AG20443 (cell line): ENCODE results near the gene BTG2.

Experiments used
- DNase-seq: peaks from one replicate; pipeline ENCODE4 v3.0.0; 2012; ENCODE audit warnings: low spot score, mixed read lengths

BTG2 gene

DNA sequence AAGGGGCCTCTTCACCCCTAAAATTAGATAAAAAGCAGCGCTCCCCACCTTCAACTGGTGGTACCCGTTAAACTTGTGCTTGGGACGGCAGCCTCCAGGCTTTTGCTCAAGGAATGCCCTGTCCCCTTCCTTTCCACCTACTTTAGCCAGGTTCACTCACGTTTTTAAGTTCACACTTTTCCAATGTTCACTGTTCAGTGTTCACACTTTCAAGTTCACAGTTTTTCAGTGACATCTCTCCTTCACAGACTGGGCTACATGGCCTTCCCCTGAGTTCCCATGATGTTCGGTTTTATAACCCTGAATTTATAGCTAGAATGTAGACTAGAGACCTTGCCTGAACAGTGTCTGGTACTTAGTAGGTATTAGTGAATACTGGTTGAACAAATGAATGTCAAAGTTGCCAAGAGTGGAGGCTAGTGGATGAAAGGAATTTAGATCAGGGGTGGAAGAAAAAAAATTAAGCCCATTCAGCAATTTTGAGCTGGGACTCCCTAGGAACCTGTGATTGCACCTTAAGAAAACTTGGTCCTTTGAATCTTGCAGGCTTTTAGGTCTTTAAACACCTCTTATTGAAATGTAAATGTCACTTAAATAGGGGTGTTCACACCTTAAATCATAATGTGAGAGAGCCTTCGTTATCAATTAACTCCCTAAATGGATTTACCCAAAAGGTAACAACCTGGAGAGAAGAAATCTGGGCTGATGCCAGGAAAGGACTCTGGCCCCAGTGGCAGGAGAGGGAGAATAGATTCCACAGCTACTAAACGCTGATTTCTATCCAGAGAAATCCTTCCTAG, 12.3 kb downstream of the BTG2 start:
- DNase-seq, result no peak

DNA sequence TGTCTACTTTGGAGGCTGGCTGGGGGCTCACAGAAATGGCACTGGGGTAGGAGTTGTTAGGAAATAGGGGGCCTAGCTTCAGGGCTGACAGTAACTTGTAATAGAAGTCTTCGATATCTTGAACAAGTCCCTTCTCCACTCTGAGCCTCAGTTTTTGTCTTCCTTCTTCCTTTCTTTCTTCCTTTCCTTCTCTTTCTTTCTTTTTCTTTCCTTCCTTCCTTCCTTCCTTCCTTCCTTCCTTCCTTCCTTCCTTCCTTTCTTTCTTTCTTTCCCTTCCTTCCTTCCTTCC, 12.9 kb downstream of the BTG2 start:
- no peak for DNase-seq

GRCh38 chr1:203320591-203321272, 15.4 kb downstream of the BTG2 start:
- DNase-seq, result peak; percentile 38

- no peak for DNase-seq
These were observed 16.1 kb downstream of the BTG2 start for GRCh38 chr1:203321273-203322052.

DNA sequence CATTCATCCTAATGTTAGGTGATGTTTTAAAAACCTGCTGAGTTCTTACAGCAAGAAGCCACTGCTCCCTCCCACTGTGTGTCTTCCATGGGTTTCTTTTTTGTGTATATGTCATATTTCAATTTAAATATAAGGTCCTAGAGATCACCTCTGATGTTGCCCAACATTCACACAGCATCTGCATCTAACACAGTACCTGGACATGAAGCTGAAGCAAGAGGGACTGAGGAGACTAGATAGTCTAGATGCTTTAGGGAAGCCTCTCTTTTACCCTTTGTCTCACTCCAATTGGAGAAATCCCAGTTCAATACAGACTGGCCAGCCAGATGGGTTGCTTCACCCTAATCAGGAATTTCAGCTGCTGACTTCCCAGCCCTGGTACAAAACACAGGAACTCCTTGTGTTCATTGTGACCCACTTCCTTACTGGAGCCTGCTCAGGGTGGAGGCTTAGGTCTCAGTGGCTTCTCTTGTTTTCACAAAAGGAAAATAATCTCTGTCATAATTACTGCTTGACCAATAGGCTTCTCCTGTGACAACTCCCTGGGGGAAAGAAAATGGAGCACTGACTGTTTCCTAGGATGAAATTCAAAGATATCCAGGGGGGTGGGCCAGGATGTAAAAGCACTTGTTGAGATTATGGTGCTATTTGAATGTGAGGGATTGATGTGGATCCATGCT, 17.3 kb downstream of the BTG2 start:
- no peak for DNase-seq

- no peak for DNase-seq
These were observed 18.3 kb downstream of the BTG2 start for GRCh38 chr1:203323587-203323986.

GRCh38 chr1:203324105-203325025, 19.0 kb downstream of the BTG2 start:
- no peak for DNase-seq

- DNase-seq, result no peak
These were observed 19.7 kb downstream of the BTG2 start for GRCh38 chr1:203325026-203325417.

DNA sequence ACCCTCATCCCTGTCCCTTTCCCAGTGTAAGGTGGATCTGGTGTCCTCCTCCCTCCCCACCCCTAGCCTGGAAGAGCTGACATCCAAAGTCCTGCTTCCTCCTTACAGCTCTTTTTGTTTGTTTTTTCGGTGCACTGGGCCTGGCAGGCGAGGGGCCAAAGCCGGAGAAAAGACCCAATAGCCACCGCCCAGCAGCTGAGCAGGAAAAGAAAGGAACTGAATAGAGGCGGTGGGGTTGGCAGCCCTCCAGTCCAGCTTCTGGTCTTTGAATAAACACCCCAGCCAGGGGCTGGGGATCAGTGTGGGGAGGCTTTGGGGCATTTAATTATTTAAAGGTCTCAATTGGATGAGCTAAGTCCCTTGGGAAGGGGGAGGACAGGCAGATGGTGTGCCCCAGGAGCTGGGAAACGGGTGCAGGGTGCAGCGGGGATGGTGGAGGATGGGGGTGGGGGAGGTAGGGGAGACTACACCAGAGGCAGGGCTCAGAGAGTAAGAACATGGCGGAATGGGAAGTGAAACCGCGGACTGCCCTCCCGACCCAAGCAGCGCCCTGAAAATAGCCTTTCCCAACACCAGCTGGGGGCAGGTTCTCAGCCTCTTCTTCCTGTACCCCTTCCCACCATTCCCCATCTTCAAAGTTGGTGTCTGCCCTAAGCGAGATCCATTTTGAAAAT, 20.2 kb downstream of the BTG2 start:
- no peak for DNase-seq

DNA sequence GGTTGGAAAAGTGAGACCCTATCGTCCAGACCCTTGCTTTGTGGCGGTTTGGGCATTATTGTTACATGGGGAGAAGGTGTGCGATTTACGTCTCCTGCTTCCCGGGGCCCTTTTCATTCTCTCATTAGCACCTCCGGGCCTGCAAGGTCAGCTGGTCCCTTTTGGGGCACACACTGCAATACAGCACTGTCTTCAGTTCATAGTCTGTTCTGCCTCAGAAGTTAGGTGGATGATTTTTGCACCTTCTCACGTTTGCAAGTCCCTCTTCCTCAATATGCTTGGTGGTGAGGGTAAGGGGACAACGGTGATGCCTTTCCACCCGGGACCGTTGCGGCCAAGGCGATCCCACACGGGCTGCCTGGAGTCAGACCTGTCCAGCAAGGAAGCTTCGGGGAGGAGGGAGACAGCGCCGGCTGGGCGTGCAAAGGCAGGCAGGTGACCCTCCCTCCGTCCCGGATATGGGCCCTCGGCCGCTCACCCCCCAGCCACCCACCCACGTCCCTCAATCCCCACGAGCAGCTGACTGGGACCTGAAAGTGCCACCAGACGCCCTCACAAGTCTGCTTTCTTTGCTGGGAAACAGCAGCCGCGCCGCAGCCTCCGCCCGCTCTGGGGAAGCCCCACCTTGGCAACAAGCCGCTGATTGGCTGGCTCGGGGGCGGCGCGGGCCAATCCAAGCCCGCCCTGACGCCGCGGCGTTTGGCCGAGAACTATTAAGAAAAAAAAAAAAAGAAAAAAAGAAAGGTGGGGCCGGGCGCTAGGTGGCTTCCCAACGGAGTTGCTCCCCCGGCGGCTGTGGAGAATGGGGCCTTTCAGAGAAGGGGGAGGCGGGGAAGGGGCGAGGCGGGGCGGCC, 21.7 kb downstream of the BTG2 start:
- peak; percentile 98 for DNase-seq

- peak; percentile 70 for DNase-seq
These were observed 22.6 kb downstream of the BTG2 start for GRCh38 chr1:203327684-203328457.

GRCh38 chr1:203328714-203329122, 23.4 kb downstream of the BTG2 start:
- no peak for DNase-seq

GRCh38 chr1:203331224-203331623, 25.9 kb downstream of the BTG2 start:
- no peak for DNase-seq

DNA sequence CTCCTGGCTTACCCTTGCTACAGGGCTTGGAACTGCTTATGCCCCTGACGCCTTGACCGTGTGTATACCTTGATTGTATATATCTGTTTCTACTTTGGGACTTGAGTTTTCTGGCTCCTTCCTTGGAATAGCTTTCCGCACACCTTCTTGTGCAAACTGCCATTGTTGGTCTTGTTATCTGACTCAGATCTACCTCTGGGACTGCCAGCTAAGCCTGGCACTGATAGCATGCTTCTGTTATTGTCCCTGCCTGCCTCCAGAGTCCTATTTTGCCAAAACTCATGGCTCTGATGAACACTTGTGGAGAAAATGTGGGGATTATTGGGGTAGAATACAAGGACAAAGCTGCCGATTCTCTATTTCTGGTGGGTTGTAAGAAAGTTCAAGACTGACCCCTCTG, 30.2 kb downstream of the BTG2 start:
- no peak for DNase-seq

DNA sequence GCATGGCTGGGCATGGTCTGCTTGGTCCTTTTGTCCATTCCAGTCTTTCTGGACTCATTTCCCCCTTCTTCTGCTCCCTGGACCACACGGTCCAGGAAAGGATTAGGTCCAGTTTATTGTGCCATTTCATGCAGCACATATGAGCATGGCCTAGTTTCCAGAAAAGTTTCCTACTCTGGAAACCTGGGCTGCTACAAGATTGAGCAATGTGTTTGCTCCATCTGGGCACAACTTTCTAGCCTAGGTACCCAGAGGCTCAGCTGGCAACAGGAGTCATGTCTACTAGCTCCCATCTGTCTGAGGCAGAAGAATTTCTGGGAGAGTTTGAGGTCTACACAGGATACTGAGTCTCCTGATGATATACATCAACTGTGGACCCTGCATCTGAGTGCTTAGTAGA, 30.8 kb downstream of the BTG2 start:
- DNase-seq, result no peak

DNA sequence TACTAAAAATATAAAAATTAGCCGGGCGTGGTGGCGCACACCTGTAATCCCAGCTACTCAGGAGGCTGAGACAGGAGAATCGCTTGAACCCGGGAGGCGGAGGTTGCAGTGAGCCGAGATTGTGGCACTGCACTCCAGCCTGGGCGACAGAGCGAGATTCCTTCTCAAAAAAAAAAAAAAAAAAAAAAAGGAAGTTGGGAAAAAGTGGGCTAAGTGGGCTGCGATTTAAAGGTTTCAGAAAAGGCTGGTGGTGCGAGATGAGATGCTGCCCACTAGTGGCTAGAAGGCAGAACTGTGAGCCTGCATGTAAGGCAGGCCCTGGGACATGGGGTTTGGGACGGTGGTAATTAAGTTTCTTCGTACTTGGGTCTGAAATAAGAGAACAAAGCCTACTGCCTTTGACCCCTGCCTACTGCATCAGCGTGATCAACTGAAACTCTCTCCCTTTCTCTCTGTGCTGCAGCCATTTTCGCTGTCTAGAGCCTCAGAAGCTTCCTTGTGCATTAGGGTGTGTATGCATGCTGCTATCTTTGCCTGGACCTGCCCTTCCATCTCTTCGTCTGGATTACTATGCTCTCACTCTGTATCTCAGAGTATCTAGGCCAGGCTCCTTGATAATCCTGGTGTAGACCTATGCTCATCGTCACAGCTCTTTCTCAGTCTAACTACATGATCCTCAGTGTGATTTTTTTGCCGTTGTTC, 33.2 kb downstream of the BTG2 start:
- DNase-seq, result peak; percentile 86

GRCh38 chr1:203340112-203340790, 34.9 kb downstream of the BTG2 start:
- peak; percentile 89 for DNase-seq
